DMS 273 (cell line): ENCODE results near the gene CNTNAP2.

Experiments used
- DNase-seq: peaks from one replicate; lab custom pipeline; 2025; ENCODE audit not compliant: unreplicated experiment; lab: John Stamatoyannopoulos, UW

Gene CNTNAP2

DNA sequence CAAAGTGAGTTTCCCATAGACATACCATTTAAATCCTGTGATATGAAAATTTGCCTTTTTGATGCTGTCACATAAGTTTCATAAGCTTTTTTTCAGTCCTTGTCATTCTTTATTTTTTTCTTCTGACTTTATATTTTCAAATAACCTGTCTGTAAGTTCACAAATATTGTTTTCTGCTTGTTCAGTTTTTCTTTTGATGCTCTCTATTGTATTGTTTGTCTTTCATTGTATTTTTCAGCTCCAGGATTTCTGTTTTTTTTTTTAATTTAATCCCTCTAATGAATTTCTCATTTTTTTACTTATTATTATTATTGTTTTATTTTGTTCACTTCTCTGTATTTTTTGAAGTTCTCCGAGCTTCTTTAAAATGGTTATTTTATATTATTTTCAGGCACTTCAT lies 623.4 kb downstream of the CNTNAP2 start:
- no peak for DNase-seq

DNA sequence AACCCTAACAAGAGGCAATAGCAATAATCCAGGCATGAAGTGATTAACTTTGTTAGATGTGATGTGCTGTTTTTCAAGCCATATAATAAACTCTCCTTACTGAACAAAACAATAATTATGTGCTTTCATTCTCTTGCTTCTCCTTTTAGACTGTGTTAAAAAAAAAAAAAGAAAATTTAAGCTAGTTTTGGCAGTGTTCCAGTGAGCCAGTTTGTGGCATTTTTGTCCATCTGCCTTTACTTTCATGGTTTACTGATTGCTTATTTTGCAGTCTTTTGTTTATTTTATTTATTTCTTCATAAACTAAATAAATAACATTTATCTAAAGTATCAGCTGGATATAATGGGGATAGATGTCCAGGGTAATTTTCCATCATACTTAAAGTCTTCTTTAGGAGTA lies 625.3 kb downstream of the CNTNAP2 start:
- peak; percentile 49 for DNase-seq

DNA sequence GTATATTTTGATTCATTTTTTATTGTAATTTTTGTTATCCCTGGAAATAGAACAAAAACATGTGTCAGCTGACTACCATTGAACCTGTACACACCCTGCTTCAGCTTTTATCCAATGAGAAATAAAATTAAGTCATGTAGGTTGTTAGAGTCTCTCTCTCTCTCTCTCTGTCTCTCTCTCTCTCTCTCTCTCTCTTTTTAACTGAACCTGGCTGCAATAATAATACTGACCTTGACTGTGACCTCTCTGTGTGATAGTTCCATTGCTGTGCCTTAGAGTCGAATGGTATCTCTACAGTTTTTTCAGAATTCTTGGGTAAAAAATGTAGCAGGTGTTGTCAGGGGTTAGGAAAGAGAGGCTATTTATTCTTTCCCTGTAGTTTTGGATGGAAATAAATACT lies 637.8 kb downstream of the CNTNAP2 start:
- no peak for DNase-seq

DNA sequence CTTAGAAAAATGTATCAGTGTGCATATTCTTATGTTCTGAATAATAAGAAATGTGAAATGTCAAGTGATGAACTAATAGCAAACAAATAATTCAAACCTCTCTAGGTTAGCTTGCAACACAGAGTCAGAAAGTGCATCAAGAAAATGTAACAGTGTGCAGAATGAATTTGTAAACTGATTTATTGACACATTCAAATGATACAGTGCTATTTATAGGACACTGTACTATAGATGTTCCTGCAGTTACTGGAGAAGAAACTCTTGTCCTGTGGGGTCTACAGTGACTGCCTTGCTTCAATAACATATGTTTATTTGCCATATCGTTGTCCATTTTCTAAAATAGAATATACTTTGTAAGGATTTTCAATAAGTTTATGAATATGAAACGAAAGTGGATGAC lies 639.0 kb downstream of the CNTNAP2 start:
- DNase-seq, result no peak

DNA sequence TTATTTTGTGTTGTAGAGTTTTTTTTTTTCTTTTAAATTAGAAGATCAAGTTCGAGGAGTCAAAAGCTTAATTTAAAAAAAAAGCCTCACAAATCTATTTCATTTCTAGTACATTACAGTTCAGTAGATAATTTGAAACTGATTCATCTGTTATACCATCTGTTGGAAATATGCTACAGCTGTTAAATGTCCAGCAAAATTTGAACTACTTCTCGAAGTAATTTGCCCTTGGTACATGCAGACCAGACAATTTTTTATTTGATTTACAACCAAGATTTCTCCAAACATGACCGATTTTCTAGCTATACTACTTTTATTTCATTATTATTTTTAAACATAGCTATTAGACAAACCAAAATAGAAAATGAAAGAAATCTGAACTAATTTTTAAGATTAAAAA lies 647.9 kb downstream of the CNTNAP2 start:
- DNase-seq, result peak; percentile 58

DNA sequence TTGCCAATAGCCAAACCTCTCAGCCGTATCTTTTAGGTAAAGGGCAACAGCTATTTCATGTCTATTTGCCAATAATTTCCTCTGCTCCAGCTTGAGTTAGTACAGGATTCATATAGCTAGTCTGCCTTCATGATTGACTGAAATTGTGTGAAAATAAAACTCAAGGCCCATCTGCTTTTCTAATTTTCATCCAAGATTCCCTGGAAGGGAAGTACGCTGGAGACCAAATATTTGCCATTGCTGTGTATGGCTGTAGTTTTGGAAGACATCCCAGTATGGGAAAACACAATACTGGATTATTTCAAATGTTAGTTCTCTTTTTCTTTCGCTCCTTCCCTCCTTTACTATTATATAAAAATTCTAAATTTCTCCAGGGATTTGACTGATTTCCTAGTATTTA lies 652.4 kb downstream of the CNTNAP2 start:
- DNase-seq, result peak; percentile 13

DNA sequence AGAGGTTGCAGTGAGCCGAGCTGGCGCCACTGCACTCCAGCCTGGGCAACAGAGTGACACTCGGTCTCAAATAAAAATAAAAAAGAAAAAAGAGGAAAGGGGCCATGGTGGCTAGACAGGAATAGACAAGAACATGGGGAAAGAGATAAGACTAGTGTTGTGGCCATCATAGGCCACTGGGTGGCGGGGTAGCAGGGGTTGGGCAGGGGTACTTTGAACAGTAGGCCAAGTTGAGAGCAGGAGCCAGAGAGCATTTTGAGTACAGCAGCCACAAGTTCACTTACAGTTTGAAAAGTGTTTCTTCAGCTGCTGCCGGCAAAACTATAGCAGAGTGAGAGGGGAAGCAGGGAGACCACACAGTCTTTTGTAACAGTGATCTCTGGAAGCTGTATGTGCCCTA lies 656.0 kb downstream of the CNTNAP2 start:
- DNase-seq, result peak; percentile 35

DNA sequence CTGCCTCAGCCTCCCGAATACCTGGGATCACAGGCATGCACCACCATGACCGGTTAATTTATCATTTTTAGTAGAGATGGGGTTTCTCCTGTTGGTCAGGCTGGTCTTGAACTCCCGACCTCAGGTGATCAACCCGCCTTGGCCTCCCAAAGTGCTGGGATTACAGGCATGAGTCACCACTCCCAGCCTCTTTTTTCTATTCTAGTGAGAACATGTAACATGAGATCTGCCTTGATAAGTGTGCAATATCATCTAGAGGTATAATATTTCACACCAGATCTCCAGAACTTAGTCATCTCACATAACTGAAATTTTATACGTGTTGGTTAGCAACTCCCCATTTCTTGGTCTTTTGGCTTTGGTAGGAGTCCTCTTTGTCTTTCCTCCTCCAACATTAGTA lies 656.9 kb downstream of the CNTNAP2 start:
- DNase-seq, result peak; percentile 16

DNA sequence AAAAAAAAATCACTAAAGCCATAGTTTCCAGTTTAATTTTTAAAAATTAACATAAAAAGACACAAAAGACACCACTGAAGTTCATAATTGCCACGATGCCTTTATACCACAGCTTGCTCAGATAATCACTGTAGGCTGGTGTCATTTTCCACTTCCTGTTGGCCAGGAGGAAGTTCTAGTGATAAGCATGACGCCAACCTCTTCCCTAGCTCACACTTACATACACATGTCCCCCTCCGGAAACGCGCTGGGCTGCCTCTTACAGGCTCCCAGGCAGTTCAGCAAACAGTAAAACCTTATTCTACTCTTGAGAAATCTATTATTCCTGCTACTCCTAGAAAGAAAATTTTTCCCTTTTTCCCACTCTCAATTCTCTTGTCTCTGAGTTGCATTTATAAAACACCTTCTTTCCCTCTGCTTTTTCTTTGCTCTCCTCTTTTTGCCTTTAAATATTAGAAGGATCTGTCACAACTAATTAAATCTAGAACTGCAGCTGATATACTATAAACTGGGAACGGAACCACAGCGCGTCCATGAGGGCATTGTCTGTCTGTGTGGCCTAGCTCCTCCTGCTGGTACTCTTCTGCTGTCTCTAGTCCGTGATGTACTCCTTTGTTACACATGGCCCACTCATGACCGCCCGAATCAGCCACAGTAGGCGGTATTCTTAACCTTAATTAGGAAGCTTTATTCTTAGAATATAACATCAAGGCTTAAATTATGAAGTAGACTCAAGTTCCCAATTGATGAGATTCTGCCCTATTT lies 664.9 kb downstream of the CNTNAP2 start:
- DNase-seq, result peak; percentile 5

DNA sequence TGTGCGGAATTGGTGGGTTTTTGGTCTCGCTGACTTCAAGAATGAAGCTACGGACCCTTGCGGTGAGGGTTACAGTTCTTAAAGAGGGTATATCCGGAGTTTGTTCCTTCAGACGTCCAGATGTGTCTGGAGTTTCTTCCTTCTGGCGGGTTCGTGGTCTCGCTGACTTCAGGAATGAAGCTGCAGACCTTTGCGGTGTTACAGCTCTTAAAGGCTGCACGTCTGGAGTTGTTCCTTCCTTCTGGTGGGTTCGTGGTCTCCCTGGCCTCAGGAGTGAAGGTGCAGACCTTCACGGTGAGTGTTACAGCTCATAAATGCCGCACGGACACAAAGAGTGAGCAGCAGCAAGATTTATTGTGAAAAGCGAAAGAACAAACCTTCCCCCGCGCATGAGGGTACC lies 670.7 kb downstream of the CNTNAP2 start:
- DNase-seq, result no peak

DNA sequence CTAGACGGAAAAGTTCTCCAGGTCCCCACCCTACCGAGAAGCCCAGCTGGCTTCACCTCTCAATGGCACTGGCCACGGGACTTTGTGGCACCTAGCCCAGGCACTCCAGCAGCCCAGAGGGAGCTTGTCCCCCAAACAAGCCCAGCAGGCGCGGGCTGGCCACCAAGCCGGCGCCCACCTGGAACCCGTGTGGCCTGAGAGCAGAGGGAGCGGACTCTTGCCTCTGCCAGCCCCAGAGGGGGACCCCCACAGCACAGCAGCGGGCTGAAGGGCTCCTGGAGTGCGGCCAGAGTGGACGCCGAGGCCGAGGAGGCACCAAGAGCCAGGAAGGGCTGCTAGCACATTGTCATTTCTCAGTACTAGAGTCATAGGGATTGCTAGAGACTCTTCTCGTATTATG lies 671.4 kb downstream of the CNTNAP2 start:
- DNase-seq, result no peak

DNA sequence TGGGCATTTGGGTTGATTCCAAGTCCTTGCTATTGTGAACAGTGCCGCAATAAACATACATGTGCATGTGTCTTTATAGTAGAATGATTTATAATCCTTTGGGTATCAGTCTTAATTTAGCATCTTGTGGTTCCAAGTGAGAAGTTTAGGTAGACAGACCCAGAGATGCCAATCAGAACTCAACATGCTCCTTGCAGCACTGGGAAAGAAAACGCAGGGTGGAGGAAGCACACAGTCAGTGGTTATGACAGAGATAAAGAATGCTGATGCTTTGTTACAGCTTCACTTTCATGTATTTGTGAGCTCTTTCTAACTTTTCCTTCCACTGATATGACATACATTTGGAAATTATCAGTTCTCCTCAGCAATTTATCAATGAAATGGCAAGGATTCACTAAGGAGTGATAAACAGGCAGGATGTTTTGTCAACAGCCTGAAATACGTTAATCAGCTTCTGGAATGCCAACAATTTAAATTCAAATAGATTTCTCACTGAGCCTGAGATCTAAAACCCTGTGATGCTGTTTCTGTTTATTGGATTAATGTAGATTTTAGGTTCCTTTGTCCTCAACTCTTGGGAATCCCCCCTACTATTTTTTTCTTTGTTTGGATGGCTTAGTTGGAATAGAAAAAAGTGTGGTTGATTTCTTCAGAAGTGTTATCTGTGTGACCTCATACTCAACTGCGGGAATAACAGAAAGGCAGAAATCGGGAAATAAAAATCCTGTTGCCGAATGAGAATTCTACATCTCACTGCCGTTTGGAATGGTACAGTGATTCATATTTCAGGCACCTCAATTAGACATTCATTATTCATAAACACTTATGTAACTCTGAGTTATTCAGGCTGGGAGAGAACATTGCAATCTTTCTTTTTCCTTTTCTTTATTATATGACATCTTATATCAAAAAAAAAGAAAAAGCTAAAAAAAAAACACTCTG lies 675.0 kb downstream of the CNTNAP2 start:
- DNase-seq, result no peak

DNA sequence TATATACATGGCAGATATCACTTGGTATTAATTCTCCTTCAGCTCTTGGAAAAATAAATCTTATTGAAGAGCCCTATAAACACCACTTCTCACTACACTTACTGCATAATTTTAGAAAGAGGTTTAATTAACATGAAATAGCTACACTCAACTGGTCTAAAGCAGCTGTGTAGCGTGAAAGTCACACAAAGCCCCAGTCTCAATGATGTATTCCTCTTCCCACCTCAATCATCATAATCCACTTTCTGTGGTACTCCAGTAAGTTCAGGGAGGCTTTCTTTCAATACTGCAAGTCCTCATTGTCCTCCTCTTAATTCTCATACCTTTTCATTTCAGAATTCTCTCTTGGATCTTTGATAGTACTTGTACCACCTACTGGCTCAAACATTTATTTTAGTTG lies 688.0 kb downstream of the CNTNAP2 start:
- no peak for DNase-seq

DNA sequence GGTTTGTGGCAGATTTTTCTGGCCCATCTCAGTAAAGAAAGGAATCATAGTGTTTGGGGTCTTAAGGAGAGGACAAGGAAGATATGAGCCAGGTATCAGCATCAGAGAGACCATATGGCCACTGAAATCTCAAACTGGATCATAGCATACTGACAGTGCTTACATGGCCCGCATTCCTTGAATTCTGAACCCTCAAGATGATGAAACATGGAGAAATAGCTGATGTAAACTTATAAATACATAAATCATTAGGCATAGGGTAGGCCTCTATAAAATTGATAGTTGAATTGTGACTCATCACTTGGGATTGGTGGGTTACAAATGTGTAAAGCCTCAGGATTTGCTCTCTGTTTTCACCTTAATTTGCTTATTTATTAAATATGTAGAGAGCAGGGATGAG lies 688.5 kb downstream of the CNTNAP2 start:
- DNase-seq, result no peak

DNA sequence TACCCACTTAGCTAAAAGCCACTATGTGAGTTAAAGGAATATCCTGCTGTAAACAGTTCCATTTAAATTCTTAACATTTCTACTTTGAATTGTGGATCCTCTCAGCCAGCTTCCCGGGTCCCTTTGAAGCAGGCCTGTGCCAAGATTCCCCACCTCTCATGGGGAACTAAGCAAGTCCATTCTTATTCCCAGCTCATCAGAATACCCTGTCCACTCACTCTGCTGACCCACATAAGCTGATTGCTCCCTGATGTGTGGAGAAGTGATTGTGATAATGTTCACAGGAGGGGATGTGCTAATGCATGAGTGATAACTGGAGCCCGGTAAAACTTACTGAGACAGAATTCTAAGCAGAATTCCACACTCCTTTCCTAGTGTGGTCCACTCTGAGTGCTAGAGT lies 709.7 kb downstream of the CNTNAP2 start:
- DNase-seq, result no peak

DNA sequence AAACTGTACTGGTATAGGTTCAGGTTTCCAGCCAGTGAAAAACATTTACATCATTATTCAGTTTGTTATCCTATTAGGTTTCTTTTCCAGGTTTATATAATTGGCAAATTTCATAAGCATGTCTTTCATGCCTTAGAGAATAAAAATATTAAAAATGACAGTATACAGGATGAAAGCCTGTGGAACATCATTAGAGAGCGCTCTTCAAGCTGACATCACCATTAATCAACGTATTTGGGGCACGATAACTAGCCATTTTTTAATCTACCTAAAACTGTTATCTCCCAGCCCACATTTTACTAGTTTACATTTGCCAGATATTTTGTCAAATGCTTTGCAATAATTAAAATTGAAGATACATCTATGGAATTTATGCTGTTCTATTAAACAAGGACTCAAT lies 714.1 kb downstream of the CNTNAP2 start:
- DNase-seq, result no peak

DNA sequence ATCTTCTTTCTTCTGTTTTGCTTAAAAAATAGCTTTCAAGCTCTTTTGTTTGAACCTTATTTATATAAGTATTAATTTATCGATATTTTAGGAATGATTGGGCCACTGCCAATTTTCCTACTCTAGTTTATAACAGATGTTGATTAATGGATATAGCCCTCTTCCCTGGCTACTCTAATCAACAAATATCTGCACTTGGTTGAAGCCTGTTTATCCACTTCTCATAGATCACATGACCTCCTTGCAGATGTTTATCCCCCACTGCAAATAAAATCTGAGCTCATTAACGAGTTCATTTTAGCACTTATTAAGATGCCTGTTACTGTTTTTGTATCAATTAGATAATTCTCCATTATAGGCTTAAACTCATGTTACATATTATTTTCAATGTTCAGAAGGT lies 715.3 kb downstream of the CNTNAP2 start:
- no peak for DNase-seq

DNA sequence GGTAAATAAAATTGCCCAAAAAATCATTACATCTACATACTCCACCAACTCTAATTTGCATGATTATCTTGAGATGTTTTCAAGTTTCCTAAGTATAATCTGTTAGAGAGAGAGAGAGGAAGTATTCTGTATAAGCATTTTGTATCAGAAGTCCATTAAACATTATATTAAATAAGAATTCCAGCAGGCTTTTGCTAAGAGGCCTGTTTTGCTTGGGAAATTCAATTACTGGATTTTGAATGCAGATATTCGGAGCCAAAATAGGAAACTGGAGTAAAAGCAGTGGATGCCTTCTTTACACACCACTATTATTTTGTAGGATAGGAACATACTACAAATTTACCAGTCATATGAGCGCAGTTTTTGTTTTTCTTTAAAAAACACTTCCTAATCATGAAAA lies 727.8 kb downstream of the CNTNAP2 start:
- DNase-seq, result no peak

DNA sequence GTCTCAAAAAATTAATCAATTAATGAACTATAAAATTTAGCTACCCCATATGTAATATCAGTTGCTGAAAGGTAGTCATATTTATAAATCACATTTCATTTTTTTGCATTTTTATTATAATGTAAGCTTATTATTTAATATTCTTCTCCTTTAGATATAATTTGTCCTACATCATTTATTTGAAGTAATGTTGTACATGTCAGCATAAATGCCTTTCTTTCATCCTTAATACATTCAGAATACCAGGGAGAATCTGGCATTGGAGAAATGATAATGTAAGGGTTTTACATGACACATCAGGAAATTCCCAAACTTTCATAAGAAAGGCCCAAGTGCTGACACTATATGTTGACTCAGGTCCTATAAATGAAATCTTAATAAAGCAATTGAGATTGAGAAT lies 742.1 kb downstream of the CNTNAP2 start:
- no peak for DNase-seq

DNA sequence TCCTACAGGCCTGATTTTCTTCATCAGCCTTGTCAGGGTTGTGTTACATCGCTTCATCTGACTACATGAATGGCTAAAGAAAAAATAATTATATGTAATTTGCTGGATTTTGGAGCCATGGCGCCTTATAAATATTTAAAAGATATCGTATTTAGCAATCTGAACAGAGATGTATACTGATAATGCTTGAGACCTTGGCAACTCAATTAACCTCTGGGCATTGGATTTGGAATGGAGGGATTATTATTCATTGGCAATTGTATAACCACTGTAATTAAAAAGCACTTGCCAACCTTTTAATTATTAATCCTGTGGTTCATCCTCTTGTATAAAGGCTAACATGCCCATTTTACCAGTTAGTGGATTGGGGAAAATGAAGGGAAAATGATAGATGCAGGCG lies 745.1 kb downstream of the CNTNAP2 start:
- DNase-seq, result no peak

DNA sequence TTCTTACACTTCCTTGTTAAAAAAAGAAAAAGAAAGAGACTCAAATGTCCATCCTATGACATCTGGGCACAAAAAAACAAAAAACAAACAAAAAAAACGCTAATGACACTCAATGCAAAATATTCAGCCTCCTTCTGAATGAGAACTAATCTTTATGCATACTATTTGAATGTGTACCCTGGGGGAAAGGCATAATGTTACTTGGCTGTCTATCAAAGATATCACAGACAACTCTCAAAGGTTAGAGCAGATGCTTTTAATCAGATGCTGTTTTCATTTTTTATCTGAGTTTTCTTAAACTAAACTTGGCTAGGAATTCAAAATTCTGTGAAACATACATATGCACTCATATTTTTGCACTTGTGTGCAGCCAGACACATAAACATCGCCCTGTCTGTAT lies 745.8 kb downstream of the CNTNAP2 start:
- no peak for DNase-seq

DNA sequence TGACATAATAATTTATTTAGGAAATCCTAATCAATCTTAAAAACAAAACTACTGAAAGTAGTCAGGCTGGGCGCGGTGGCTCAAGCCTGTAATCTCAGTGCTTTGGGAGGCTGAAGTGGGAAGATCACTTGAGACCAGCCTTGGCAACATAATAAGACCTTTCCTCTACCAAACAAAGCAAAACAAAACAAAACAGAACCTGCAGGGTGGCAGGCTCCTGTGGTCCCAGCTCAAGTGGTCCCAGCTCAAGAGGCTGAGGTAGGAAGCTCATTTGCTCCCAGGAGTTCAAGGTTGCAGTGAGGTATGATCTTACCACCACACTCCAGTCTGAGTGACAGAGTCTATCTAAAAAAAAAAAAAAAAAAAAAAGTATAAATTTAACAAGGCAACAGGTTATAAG lies 748.0 kb downstream of the CNTNAP2 start:
- no peak for DNase-seq
